GM03348 (cell line): Measurements from ENCODE around the gene FBXL4.

Experiments
- DNase-seq: peaks from one replicate; pipeline ENCODE4 v3.0.0; 2012; ENCODE audit warnings: low spot score

The FBXL4 gene

GRCh38 chr6:98824162-98824901, 123.4 kb downstream of the FBXL4 start:
- DNase-seq = no peak

GRCh38 chr6:98823428-98824161, 124.2 kb downstream of the FBXL4 start:
- DNase-seq = no peak

DNA sequence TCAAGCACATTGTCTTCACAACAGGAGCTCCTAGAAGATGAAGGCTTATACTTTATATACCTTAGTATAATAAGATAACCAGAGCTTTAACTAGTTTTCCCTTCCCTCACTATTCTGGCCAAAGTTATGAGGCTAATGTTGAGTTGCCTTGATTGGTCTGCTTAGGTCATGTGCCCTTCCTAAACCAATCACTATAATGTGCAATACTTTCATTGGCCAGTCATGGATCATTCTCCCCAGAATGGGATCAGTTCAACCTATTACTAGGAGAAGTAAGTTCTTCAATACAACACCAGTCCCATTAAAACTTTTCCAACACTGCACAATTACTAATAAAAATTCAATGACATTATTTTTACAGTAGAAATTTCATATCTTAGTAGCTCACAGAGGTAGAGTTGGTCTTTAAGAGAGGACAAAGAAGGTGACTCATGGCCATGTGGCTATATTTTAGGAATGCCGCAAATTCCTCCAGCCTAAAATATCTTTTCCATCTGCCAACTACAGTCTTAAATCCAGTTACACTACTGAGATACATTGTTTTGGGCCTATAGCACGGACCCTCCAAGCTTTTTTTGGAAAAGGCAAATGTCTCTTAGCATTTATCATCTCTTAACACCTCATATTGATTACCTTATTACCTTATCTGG, 125.9 kb downstream of the FBXL4 start:
- no peak for DNase-seq
